Measurements from ENCODE around the gene ACOT6.
"Not testable (repeated sequence)": the region's sequence is repeated elsewhere in the genome, so short reads cannot be mapped to it uniquely, and the experiment has no call there.

The ACOT6 gene

DNA sequence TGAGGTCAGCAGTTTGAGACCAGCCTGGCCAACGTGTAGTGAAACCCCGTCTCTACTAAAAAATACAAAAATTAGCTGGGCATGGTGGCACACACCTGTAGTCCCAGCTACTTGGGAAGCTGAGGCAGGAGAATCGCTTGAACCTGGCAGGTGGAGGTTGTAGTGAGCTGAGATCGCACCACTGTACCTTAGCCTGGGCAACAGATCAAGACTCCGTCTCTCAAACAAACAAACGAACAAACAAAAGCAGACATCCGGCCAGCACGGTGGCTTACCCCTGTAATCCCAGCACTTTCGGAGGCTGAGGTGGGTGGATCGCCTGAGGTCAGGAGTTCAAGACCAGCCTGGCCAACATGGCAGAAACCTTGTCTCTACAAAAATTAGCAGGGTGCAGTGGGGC, 24.0 kb downstream of the ACOT6 start:
- DNase-seq; intact Hi-C loops (cut with DNase I): not testable (repeated sequence)

DNA sequence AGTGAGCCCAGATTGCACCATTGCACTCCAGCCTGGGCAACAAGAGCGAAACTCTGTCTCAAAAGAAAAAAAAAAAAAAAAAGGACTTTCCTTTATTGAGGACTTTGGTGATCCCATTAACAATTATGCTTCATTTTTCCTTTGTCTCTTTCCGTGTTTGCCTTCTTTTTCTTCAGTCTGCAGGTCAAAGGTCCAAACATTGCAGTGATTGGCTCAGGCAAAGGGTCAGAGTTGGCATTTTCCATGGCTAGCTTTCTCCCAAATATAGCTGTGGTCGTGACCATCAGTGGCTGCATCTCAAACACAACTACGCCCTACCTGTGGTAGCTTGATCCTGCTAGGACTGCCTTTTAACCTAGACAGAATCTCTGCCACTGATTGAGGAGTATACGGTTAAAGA, 25.5 kb downstream of the ACOT6 start:
- intact Hi-C loops (cut with DNase I): no loop called here
- no peak for DNase-seq

DNA sequence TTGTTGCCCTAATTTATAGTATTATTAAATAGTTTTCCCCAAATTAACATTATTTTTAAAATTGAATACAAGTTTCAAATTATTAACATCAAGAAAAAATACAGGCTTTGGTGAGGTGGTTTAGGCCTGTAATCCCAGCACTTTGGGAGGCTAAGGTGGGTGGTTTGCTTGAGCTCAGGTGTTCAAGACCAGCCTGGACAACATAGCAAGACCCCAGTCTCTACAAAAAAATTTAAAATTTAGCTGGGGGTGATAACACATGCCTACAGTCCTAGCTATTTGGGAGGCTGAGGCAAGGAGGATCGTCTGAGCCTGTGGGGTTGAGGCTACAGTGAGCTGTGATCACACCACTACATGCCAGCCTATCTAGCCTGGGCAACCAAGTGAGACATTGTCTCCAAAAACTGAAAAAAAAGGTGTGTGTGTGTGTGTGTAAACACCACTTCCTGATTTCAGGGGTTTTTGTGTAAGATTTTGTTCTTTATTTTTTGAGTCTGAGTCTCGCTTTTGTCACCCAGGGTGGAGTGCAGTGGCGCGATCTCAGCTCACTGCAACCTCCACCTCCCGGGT, 28.6 kb downstream of the ACOT6 start:
- intact Hi-C loops (cut with DNase I): no loop called here
- no peak for DNase-seq

DNA sequence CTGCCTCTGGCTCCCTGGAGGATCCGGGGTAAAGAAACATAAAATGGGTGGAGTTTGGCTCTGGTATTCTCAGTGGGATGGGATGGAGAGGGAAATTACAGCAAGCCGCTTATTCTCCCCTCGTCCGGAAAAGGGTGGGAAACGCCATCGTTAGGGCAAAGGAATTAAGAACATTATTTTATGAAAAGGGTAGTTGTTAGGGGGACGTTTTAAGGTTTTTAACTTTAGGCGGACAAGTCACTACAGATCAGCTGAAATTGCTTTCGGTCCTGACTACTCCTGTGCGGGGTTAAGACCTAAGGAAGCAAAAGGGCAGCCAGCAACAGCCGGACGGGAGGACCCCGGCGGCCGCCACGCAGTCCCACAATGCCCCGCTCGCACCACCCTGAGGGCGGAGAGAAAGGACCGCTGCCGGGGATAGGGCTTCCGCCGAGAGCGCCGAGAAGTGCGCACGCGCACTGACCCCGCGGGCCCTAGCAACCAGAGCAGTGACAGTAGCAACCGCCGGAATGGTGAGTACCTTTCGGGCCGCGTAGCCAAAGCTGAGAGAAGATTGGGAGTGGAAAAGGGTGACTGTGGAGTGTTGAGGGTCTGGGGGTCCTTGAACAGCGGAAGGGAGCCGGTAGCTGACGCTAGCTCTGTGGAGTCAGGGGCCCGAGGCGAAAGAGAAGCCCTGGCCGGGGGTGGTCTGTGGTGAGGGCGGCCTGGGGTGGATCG, 32.4 kb downstream of the ACOT6 start, which contains the start of gene DNAL1:
Gene DNAL1, plus strand, starts transcription at position 456 of the 717 bp plus-strand sequence. Its CDS starts 54 bp downstream, at position 510.
- intact Hi-C loops (cut with DNase I): loop anchor here (2.0 kb wide), 1 partner anchor 68 kb away; no protein-coding TSS in a partner anchor
- peak; percentile 86 to 97 (median 93) for DNase-seq

DNA sequence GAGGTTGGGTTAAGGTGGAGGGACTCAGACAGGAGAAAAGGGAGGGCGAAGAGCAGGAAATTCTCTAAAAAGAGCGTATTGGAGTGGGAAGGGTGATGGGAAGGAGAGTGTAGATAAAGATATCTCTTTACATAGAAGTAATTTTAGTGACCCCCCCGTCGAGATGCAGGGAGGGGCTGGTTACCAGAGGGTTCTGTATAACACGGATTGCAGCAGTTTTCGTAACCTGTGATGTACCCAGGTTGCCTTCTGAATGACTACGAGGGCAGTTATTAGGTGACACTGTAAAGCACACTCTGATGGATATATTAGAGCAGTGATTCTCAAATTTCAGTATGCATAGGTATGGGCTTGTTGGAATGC, 32.9 kb downstream of the ACOT6 start:
- intact Hi-C loops (cut with DNase I): loop anchor here (2.0 kb wide), 1 partner anchor 68 kb away; no protein-coding TSS in a partner anchor
- no peak for DNase-seq

DNA sequence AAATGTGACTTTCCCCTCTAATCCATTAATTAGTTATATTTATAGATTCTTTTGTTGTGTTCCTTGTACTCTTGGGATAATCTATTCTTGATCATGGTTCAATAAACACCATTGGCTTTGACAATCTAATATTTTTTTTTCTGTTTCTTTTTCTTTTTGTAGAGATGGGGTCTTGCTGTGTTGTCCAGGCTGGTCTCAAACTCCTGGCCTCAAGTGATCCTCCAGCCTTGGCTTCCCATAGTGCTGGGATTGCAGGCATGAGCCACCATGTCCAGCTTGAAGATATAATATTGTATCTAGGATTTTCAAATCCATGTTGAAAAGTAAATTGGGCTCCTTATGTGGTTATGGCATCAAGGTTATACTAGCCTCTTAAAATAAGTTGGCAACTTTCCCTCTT, 38.7 kb downstream of the ACOT6 start:
- intact Hi-C loops (cut with DNase I): no loop called here
- no peak for DNase-seq

DNA sequence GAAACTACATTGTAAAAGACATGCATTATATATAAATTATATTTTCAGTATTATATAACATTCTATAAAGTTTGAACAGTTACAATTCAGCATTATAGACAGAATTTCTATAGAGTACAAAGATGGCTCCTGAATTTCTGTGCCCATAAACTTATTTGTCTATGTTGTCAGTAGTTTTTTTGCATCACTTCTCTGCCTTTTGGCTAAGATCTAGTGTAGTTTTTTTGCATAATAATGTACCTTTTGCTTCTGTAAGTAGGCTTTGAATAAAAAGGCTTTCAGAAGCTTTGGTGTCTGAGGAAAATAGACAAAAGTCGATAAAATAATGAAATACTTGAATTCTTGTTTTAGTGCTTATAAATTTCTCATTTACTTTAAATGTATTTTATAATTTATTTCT, 43.5 kb downstream of the ACOT6 start:
- intact Hi-C loops (cut with DNase I): no loop called here

DNA sequence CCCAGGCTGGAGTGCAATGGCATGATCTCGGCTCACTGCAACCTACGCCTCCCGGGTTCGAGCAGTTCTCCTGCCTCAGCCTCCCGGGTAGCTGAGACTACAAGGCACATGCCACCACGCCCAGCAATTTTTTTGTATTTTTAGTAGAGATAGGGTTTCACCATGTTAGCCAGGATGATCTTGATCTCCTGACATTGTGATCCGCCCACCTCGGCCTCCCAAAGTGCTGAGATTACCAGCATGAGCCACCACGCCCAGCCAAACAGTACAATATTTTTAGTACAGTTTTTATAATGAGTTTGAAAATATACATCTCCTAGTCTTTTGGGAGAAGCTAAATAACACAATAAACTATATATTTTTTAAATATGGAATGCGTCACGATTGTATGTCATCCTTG, 46.9 kb downstream of the ACOT6 start:
- intact Hi-C loops (cut with DNase I): not testable (repeated sequence)
- DNase-seq: peak in 23 of 42 donors; percentile 4 to 58 (median 29)

More for the DNA sequence above, 43.5 kb downstream of the ACOT6 start:
- DNase-seq: no peak

DNA sequence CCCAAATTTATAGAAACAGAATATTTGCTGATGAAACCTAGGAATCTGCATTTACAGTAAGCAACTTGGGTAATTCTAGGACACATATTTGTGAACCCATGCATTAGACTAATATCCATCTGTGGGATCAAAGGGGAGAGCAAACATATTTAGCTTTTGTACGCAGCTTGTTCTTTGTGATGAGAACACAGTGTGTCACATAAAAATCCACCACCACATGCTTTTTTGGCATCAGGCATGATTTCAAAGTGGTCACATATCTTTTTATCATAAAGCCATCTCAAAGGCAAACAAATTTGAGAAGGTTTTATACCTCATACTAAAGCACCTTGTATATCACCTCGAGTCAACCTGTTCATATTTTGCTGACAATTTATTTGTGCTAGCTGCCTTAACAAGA, 48.2 kb downstream of the ACOT6 start:
- DNase-seq: no peak
- intact Hi-C loops (cut with DNase I): no loop called here

DNA sequence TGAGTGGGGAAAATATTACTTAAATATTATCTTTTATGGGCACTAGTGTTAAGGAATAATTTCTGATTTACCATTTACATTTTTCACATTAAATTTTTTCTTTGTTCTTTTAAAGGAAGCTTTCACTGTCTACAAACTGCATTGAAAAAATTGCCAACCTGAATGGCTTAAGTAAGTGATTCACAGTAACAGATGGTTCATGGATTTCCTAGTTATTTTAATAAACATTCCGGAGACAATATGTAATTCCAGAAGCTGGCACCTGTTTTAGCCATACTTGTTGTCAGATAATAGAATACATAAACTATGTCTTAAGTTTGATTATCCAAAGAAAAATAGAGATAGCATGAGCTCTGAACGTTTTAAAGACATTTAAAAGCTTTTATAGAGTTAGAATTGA, 49.6 kb downstream of the ACOT6 start:
- intact Hi-C loops (cut with DNase I): no loop called here

DNA sequence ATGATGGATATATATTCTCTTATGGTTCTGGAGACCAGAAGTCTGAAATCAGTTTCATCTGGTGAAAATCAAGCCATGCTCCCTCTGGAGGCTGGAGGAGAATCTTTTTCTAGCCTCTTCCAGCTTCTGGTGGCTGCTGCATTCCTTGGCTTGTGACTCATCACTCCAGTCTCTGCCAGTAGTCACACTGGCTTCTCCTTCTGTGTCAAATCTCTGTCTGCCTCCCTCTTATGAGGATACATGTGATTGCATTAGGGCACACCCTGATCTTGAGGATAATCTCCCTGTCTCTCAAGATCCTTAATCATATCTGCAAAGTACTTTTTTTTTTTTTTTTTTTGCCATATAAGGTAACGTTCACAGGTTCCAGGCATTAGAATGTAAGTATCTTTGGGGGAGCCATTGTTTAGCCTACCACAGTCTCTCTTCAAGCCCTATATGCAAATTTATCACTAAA, 50.2 kb downstream of the ACOT6 start:
- intact Hi-C loops (cut with DNase I): no loop called here
- peak in 20 of 42 donors; percentile 8 to 64 (median 32) for DNase-seq

More for the DNA sequence above, 49.6 kb downstream of the ACOT6 start:
- no peak for DNase-seq

DNA sequence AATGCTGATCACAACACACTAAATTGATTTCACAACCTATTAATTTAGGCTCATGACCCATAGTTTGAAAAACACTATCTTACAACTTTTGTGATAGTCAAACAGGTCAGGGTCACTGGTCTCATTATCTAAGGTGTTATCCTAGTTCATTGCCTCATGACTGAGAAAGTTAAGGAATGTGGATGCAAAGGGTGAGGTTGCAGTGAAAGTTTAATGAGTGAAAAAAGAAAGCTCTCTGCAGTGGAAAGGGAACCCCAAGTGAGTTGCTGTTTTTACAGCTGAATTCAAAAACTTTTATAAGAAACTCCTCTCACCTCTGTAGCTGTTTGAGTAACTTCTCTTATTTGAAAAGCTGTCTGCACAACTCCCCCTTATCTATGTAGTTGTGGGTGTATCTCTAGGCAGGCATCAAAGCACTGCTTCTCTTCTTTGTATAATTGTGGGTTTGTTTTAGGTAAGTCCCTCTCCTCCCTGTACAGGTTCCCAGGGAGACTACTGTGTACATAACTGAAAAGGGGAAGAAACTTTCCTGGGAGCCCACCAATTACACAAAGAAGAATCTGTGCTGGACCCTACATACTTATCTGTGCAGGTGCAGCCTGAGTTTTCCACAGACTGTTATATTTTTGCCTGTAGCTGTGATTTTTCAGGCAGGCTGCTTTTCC, 51.4 kb downstream of the ACOT6 start:
- intact Hi-C loops (cut with DNase I): no loop called here
- DNase-seq: peak in 3 of 42 donors; percentile 7 to 16 (median 10)

DNA sequence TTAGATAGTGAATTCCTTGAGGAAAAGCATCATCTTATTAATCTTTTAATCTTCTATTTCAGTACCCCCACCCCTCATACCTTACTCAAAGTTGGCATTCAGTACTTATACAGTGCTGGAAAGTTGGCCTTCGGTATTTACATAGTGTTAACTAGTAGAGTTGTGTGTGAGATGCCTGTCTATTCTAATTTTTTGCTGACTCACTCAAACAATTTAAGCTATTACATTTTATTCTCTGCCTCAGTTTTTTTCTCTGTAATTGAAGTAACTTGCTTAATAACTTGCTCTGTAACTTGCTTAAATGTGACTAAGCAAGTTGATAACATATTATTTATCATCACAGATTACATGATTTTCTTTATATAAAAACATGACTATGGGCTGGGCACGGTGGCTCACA, 52.8 kb downstream of the ACOT6 start:
- intact Hi-C loops (cut with DNase I): no loop called here
- no peak for DNase-seq

DNA sequence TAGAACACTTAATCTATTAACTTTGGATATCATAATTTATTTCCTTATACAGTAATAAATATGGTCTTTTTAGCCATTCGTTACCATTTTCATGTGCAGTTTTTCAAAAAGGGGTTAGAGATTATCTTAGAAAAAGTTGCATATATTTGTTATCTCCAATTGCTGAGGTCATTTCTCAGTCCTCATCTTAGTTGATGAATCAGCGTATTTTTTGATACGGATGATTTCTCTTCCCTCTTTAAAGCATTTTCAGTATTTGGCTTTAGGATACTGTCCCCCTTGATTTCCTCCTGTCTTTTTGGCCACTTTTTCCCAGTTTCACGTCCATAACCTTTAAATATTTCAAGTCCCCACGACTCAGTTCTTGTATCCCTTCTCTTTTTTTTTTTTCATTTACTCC, 54.3 kb downstream of the ACOT6 start:
- intact Hi-C loops (cut with DNase I): no loop called here
- no peak for DNase-seq

DNA sequence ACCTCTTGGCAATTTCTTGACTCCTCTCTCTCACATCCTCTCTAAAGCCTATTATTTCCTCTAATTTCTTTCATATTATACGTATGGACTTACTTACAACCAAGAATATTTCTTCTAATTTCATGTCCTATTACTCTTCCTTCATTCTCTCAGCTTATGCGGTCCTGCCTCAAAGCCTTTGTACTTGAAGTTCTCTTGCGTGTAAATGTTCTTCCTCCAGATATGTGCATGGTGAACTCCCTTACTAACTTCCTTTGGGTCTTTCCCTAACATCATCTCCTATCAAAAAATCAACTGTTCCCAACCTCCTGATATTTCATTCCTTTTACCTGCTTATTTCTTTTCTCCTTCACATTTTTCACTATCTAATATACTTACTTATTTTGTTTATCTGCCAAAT, 55.5 kb downstream of the ACOT6 start:
- DNase-seq: no peak
- intact Hi-C loops (cut with DNase I): no loop called here

All from head of caudate nucleus (tissue), 42 donors.